WTC11 (cell line): ENCODE data around the gene SYK. TPM values are rescaled to one million over a fixed set of nuclear protein-coding genes. Genes with fewer than 3 reads are reported as not detected.

Source experiments
- ATAC-seq: fragments of 200-7000 bp; cut with Tn5 transposase; 2 replicates; pipeline ENCODE4 v1.10.0; 2021; ENCODE audit warnings: mild to moderate bottlenecking, moderate library complexity
- CTCF ChIA-PET: fragments of 300-600 bp; sonication (Branson Sonifier 250); formaldehyde crosslinking; loops from one replicate; lab custom pipeline; 2021; ENCODE audit warnings: antibody characterized with exemption; lab: Charles Lee
- POLR2A ChIA-PET: fragments of 350-600 bp; sonication (Branson Sonifier 250); formaldehyde crosslinking; loops from one replicate; lab custom pipeline; 2021; ENCODE audit warnings: antibody characterized with exemption; lab: Charles Lee
- DNase-seq: peaks from one replicate; pipeline ENCODE4 v3.0.0; 2021; ENCODE audit warnings: low spot score
- H3K27ac Mint-ChIP-seq: 2 replicates; pipeline ENCODE4 v1.8.0; 2021; ENCODE audit warnings: mixed read lengths
- H3K27me3 Mint-ChIP-seq: 2 replicates; pipeline ENCODE4 v1.8.0; 2021; ENCODE audit warnings: low read depth, mild to moderate bottlenecking, moderate library complexity, mixed read lengths
- H3K36me3 Mint-ChIP-seq: 2 replicates; pipeline ENCODE4 v1.8.0; 2021; ENCODE audit warnings: mixed read lengths
- H3K4me1 Mint-ChIP-seq: 2 replicates; pipeline ENCODE4 v1.8.0; 2022; ENCODE audit warnings: mixed read lengths
- H3K4me3 Mint-ChIP-seq: 2 replicates; pipeline ENCODE4 v1.8.0; 2021; ENCODE audit warnings: mild to moderate bottlenecking, moderate library complexity, mixed read lengths
- H3K9me3 Mint-ChIP-seq: 2 replicates; pipeline ENCODE4 v1.8.0; 2021; ENCODE audit warnings: mixed read lengths
- ARID4B ChIP-seq: sonication (generic); formaldehyde crosslinking; IDR thresholded peaks from 2 replicates; pipeline ENCODE4 v1.8.0; 2023; ENCODE audit warnings: missing genetic modification reagents, mild to moderate bottlenecking, borderline replicate concordance
- FOXP1 ChIP-seq: sonication (generic); formaldehyde crosslinking; IDR thresholded peaks from 2 replicates; pipeline ENCODE4 v1.8.0; 2022; ENCODE audit warnings: missing genetic modification reagents, mild to moderate bottlenecking, moderate library complexity, borderline replicate concordance
- GABPB1 ChIP-seq: sonication (generic); formaldehyde crosslinking; IDR thresholded peaks from 2 replicates; pipeline ENCODE4 v1.8.1; 2023; ENCODE audit warnings: mild to moderate bottlenecking, missing genetic modification reagents
- IRF1 ChIP-seq: sonication (generic); formaldehyde crosslinking; IDR thresholded peaks from 2 replicates; pipeline ENCODE4 v1.8.0; 2023; ENCODE audit warnings: missing genetic modification reagents
- NFATC4 ChIP-seq: fragments of 250-450 bp; sonication (Bioruptor Pico); IDR thresholded peaks from 2 replicates; pipeline ENCODE4 v1.9.0; 2021; ENCODE audit warnings: mild to moderate bottlenecking
- NFE2L1 ChIP-seq: sonication (generic); formaldehyde crosslinking; IDR thresholded peaks from 2 replicates; pipeline ENCODE4 v1.8.1; 2023; ENCODE audit warnings: missing genetic modification reagents
- NR2C2 ChIP-seq: sonication (generic); formaldehyde crosslinking; IDR thresholded peaks from 2 replicates; pipeline ENCODE4 v1.8.0; 2022; ENCODE audit warnings: mild to moderate bottlenecking, missing genetic modification reagents
- PREB ChIP-seq: sonication (generic); formaldehyde crosslinking; IDR thresholded peaks from 2 replicates; pipeline ENCODE4 v1.8.1; 2022; ENCODE audit warnings: mild to moderate bottlenecking, missing genetic modification reagents, moderate library complexity, borderline replicate concordance
- SMAD3 ChIP-seq: sonication (generic); formaldehyde crosslinking; IDR thresholded peaks from 2 replicates; pipeline ENCODE4 v1.8.0; 2022; ENCODE audit warnings: missing genetic modification reagents, mild to moderate bottlenecking, borderline replicate concordance
- SOX15 ChIP-seq: fragments of 250-450 bp; sonication (Bioruptor Pico); IDR thresholded peaks from 2 replicates; pipeline ENCODE4 v1.9.0; 2021; ENCODE audit warnings: mild to moderate bottlenecking
- ZMAT4 ChIP-seq: fragments of 250-450 bp; sonication (Bioruptor Pico); IDR thresholded peaks from 2 replicates; pipeline ENCODE4 v1.9.0; 2021; ENCODE audit warnings: mild to moderate bottlenecking
- ZNF138 ChIP-seq: sonication (generic); formaldehyde crosslinking; conservative IDR thresholded peaks from 2 replicates; pipeline ENCODE4 v1.8.1; 2022; ENCODE audit warnings: mild to moderate bottlenecking, moderate library complexity, missing genetic modification reagents
- ZNF423 ChIP-seq: fragments of 250-450 bp; sonication (Bioruptor Pico); IDR thresholded peaks from 2 replicates; pipeline ENCODE4 v2.1.2; 2022; ENCODE audit warnings: mild to moderate bottlenecking, moderate library complexity
- ZNF512 ChIP-seq: sonication (generic); formaldehyde crosslinking; IDR thresholded peaks from 2 replicates; pipeline ENCODE4 v1.8.1; 2022; ENCODE audit warnings: missing genetic modification reagents, borderline replicate concordance
- ZNF671 ChIP-seq: fragments of 250-450 bp; sonication (Bioruptor Pico); IDR thresholded peaks from 2 replicates; pipeline ENCODE4 v1.8.0; 2021; ENCODE audit warnings: mild to moderate bottlenecking
- total RNA-seq: library from RNA; stranded (reverse); gene quantifications from 3 replicates; pipeline ENCODE4 v1.2.3, GENCODE V29; 2021
- TF ChIP-seq, protein P1 (sequence below): sonication (generic); formaldehyde crosslinking; IDR thresholded peaks from 2 replicates; pipeline ENCODE4 v1.8.1; 2022; ENCODE audit warnings: low read depth, mild to moderate bottlenecking, moderate library complexity, missing genetic modification reagents, borderline replicate concordance
- TF ChIP-seq, protein P2 (sequence below): fragments of 250-450 bp; sonication (Bioruptor Pico); IDR thresholded peaks from 2 replicates; pipeline ENCODE4 v1.9.0; 2021; ENCODE audit warnings: mild to moderate bottlenecking
- TF ChIP-seq, protein P3 (sequence below): sonication (generic); formaldehyde crosslinking; IDR thresholded peaks from 2 replicates; pipeline ENCODE4 v1.8.1; 2023; ENCODE audit warnings: mild to moderate bottlenecking, moderate library complexity, missing genetic modification reagents

The SYK gene
- total RNA-seq, 1 experiment from 2014 or later, result 7.4 TPM

DNA sequence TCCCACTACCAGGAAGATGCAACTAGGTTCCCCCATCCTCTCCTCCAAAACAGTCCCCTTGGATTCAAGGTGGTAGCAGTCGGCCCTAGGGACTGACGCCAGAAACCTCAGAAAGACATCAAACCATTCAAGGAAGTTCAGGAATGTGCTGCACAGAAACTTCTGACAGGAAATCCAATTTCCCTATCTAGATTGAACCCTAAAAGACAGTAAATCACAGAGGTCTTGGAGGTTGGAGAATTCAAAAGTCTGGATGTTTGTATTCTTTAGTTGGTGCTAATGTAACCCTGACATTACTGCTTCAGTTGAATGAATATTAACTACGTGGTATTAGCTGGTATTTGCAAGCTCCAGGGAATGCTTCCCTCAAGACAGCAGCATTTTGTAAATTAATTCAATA lies 125.3 kb downstream of the SYK start (continued):
- TF ChIP-seq, protein P1, sequence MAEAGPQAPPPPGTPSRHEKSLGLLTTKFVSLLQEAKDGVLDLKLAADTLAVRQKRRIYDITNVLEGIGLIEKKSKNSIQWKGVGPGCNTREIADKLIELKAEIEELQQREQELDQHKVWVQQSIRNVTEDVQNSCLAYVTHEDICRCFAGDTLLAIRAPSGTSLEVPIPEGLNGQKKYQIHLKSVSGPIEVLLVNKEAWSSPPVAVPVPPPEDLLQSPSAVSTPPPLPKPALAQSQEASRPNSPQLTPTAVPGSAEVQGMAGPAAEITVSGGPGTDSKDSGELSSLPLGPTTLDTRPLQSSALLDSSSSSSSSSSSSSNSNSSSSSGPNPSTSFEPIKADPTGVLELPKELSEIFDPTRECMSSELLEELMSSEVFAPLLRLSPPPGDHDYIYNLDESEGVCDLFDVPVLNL, result no peak
- TF ChIP-seq SMAD3 (CRISPR knock-in tag) (no peak), ZNF138 (CRISPR knock-in tag) (no peak), ARID4B (CRISPR knock-in tag) (no peak), NFATC4 (CRISPR knock-in tag) (no peak)
- TF ChIP-seq, protein P2, sequence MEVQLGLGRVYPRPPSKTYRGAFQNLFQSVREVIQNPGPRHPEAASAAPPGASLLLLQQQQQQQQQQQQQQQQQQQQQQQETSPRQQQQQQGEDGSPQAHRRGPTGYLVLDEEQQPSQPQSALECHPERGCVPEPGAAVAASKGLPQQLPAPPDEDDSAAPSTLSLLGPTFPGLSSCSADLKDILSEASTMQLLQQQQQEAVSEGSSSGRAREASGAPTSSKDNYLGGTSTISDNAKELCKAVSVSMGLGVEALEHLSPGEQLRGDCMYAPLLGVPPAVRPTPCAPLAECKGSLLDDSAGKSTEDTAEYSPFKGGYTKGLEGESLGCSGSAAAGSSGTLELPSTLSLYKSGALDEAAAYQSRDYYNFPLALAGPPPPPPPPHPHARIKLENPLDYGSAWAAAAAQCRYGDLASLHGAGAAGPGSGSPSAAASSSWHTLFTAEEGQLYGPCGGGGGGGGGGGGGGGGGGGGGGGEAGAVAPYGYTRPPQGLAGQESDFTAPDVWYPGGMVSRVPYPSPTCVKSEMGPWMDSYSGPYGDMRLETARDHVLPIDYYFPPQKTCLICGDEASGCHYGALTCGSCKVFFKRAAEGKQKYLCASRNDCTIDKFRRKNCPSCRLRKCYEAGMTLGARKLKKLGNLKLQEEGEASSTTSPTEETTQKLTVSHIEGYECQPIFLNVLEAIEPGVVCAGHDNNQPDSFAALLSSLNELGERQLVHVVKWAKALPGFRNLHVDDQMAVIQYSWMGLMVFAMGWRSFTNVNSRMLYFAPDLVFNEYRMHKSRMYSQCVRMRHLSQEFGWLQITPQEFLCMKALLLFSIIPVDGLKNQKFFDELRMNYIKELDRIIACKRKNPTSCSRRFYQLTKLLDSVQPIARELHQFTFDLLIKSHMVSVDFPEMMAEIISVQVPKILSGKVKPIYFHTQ, result no peak
- TF ChIP-seq, protein P3, sequence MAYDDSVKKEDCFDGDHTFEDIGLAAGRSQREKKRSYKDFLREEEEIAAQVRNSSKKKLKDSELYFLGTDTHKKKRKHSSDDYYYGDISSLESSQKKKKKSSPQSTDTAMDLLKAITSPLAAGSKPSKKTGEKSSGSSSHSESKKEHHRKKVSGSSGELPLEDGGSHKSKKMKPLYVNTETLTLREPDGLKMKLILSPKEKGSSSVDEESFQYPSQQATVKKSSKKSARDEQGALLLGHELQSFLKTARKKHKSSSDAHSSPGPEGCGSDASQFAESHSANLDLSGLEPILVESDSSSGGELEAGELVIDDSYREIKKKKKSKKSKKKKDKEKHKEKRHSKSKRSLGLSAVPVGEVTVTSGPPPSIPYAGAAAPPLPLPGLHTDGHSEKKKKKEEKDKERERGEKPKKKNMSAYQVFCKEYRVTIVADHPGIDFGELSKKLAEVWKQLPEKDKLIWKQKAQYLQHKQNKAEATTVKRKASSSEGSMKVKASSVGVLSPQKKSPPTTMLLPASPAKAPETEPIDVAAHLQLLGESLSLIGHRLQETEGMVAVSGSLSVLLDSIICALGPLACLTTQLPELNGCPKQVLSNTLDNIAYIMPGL (CRISPR knock-in tag), result no peak
- TF ChIP-seq, all 79 proteins: peak for 0

- Mint-ChIP-seq H3K36me3 (no peaks in the 10 kb centered on the region), H3K9me3 (no peaks in the 10 kb centered on the region), H3K27ac (no peak overlapping the region), H3K4me1 (peaks cover 7% of the 10 kb centered on the region; the same call in 1 of the 2 replicates), H3K27me3 (no peaks in the 10 kb centered on the region), H3K4me3 (no peak overlapping the region)
- DNase-seq, result no peak
- TF ChIP-seq PREB (CRISPR knock-in tag) (no peak), ZNF671 (CRISPR knock-in tag) (no peak), SOX15 (CRISPR knock-in tag) (no peak)
- no peak for ATAC-seq
- POLR2A ChIA-PET, result no interaction called here
- CTCF ChIA-PET, result no interaction called here
Observed at GRCh38 chr9:90927496-90927895, 125.9 kb downstream of the SYK start.

GRCh38 chr9:90929626-90930025 lies 128.0 kb downstream of the SYK start:
- H3K4me1 Mint-ChIP-seq, result peaks cover 7% of the 10 kb centered on the region; the same call in 1 of the 2 replicates
- no peaks in the 10 kb centered on the region for H3K36me3 Mint-ChIP-seq
- no peak overlapping the region for H3K4me3 Mint-ChIP-seq
- no peaks in the 10 kb centered on the region for H3K9me3 Mint-ChIP-seq
- no peaks in the 10 kb centered on the region for H3K27me3 Mint-ChIP-seq
- CTCF ChIA-PET, result no interaction called here
- H3K27ac Mint-ChIP-seq, result no peak overlapping the region
- ATAC-seq, result no peak
- POLR2A ChIA-PET, result no interaction called here
- no peak for DNase-seq
- TF ChIP-seq, protein P1, result no peak
- TF ChIP-seq GABPB1 (CRISPR knock-in tag) (no peak), NR2C2 (CRISPR knock-in tag) (no peak), ZNF423 (CRISPR knock-in tag) (no peak), ZNF512 (CRISPR knock-in tag) (no peak), ZMAT4 (CRISPR knock-in tag) (no peak), SOX15 (CRISPR knock-in tag) (no peak), IRF1 (CRISPR knock-in tag) (no peak), FOXP1 (CRISPR knock-in tag) (no peak), NFE2L1 (CRISPR knock-in tag) (no peak)
